GM12865 (cell line): Measurements from ENCODE around the gene TMBIM4.
"Not testable (repeated sequence)": the region's sequence is repeated elsewhere in the genome, so short reads cannot be mapped to it uniquely, and the experiment has no call there.

Source experiments
- DNase-seq: peaks from one replicate; pipeline ENCODE4 v3.0.0; 2010; ENCODE audit warnings: low read depth
- H3K4me3 ChIP-seq: 2 replicates; pipeline ENCODE4 v1.5.1; 2011; ENCODE audit warnings: mild to moderate bottlenecking, low read depth, low read length, control low read depth
- TF ChIP-seq, protein P1 (sequence below): IDR thresholded peaks from 2 replicates; pipeline ENCODE4 v1.5.1; 2011; ENCODE audit warnings: low read length, control low read depth, low read depth, inconsistent platforms; ENCODE audit not compliant: insufficient read depth; ENCODE audit errors: missing control alignments

TMBIM4 gene

GRCh38 chr12:66182956-66183355 lies 13.2 kb upstream of the TMBIM4 start:
- H3K4me3 ChIP-seq: no peak overlapping the region
- TF ChIP-seq, protein P1, sequence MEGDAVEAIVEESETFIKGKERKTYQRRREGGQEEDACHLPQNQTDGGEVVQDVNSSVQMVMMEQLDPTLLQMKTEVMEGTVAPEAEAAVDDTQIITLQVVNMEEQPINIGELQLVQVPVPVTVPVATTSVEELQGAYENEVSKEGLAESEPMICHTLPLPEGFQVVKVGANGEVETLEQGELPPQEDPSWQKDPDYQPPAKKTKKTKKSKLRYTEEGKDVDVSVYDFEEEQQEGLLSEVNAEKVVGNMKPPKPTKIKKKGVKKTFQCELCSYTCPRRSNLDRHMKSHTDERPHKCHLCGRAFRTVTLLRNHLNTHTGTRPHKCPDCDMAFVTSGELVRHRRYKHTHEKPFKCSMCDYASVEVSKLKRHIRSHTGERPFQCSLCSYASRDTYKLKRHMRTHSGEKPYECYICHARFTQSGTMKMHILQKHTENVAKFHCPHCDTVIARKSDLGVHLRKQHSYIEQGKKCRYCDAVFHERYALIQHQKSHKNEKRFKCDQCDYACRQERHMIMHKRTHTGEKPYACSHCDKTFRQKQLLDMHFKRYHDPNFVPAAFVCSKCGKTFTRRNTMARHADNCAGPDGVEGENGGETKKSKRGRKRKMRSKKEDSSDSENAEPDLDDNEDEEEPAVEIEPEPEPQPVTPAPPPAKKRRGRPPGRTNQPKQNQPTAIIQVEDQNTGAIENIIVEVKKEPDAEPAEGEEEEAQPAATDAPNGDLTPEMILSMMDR: no peak
- DNase-seq: no peak

- TF ChIP-seq, protein P1: no peak
- no peak for DNase-seq
- H3K4me3 ChIP-seq: no peak overlapping the region
Measured at GRCh38 chr12:66176105-66176900, 6.5 kb upstream of the TMBIM4 start.

GRCh38 chr12:66174391-66175325 lies 4.9 kb upstream of the TMBIM4 start:
- DNase-seq, H3K4me3 ChIP-seq: not testable (repeated sequence)

GRCh38 chr12:66170606-66171005 lies 810 bp upstream of the TMBIM4 start:
- H3K4me3 ChIP-seq: no peak overlapping the region; the same call in 1 of the 2 replicates
- TF ChIP-seq, protein P1: no peak
- DNase-seq: no peak

DNA sequence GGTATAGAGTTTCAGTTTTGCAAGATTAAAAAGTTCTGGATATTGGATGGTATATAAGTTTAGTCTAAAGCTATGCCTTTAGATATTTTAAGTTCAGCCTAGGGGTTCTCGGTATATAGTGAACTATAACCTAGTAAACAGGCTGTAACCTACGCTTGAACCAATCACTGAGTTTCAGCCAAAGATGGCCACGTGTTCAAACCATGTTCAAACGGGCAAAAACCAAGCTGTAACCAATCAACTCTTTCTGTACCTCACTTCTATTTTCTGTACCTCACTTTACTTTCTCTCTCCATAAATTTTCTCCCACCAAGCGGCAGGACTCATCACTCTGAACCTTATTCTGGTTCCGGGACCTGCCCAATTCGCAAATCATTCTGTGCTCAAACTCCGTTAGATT lies 1.4 kb downstream of the TMBIM4 start:
- DNase-seq: no peak
- TF ChIP-seq, protein P1: no peak

GRCh38 chr12:66166561-66166960 lies 3.2 kb downstream of the TMBIM4 start:
- TF ChIP-seq, protein P1: no peak
- no peak for DNase-seq
- no peak overlapping the region for H3K4me3 ChIP-seq

More for the DNA sequence above, 1.4 kb downstream of the TMBIM4 start:
- peak overlapping the region; percentile 69 for H3K4me3 ChIP-seq

DNA sequence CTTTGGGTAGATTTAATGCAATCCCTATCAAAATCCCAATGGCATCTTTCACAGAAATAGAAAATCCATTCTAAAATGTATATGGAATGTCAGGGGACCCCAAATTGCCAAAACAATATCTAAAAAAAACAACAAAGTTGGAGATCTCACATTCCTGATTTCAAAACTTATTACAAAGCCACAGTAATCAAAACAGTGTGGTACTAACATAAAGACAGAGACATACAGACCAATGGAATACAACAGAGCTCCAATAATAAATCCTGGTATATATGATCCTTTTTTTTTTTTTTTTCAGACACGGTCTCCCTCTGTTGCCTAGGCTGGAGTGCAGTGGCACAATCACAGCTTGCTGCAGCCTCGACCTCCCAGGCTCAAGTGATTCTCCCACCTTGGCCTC lies 4.7 kb downstream of the TMBIM4 start:
- TF ChIP-seq, protein P1: no peak
- no peak for DNase-seq
- no peak overlapping the region for H3K4me3 ChIP-seq
